Stimulated activated CD8-positive, alpha-beta memory T cell treated with anti-CD3 and anti-CD28 coated beads, Interleukin-4, amount 100 ng/mL, for 48 hours (primary cell): ENCODE data around the gene WNT5B.

Source experiments
- DNase-seq: peaks from one replicate; pipeline ENCODE4 v3.0.0-alpha.2; 2020

Gene WNT5B

DNA sequence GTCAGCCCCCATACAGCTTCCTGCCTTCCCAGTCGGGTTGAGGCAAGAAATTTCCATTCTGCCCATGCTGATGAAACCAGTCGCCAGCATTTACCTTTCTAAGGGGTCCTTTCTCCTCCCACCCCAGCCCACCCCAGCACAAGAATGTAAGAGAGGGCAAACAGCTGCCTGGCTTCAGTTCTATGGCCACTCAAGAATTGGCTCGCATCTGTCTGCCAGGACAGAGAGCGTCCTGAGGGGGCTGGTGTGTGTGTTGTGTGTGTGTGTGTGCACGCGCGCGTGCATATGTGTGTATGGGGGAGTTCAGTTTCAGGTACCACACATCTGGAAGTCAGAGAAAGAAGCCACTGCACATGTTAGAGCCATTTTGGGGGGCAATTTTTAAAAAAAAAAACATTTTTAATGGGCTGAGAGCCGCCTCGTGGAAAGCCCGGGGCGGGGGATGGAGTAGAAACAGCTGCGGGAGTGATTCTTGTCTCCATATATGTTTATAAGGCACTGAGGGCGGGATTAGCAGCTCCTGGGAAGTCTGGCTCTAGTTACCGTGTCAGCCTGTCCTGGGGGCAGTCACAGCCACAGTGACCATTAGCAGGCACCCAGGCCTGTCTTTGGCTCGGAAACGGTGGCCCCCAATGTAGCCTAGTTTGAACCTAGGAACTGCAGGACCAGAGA, at the start of gene WNT5B:
Gene WNT5B (plus strand): TSS at position 566 of the 672 bp plus-strand sequence. CDS start 2,124 bp downstream, outside the sequence.
- no peak for DNase-seq

DNA sequence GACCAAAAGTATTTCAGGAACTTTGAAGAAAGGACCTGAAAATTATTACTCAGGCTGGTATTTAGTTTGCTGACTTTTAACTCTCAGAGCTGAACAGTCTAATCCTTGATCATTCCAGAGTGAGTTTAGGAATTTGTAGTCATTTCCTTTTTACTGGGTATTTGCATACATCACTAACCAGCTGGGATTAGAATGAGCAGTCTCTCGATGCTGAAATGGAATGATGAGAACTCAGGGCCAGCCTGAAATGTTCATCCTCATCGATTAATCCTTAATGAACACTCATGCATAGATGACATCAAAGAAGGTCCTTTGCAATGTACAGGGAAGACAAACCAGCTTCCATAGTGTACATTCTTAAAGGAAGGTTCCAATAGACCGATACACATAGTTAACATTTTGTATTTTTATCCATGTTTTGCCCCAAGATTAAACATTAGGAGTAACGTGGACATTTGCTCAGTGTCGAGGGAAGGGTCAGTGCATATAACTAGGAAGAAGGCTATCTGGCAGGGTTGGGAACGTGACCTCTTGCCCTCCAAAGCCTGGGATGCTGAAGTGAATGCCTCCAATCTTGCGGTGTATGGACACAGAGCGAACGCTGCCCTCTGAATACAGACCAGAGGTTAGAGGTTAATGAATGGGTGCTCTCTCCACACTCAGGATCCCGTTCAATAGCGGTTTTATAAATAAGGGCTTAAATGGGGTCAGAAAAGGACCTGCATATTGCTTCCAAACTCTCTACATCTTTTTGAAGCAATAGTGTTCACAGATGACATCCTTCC, 49.2 kb upstream of the WNT5B start:
- DNase-seq, result no peak

GRCh38 chr12:1580526-1580925, 48.5 kb upstream of the WNT5B start:
- no peak for DNase-seq

DNA sequence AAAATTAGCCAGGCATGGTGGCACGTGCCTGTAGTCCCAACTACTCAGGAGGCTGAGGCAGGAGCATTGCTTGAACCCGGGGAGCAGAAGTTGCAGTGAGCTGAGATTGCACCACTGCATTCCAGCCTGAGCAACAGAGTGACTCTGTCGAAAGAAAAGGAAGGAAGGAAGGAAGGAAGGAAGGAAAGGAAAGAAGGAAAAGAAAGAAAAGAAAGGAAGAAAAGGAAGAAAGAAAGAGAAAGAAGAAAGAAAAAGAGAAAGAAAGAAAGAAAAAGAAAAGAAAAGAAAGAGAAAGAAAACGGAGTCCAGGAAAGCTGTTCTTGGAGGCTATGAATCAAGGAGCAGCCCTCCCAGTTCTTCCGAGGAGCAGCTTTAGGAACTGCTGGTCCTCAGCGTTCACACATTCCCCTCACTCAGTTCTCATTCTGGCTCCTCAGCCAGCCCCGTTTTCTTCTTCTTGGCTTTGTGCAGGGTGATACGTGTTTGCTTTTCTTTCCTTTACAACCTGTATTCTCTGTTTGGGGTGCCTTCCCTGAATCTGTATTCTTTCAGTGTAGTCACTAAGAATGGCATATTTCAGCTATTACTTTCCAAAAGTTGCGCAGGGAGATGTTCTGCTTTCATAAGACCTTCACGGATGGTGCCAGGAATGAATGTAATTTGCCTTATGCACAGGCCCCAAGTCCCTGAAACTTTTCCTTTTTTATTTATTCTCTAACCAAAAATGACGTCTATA, 46.9 kb upstream of the WNT5B start:
- no peak for DNase-seq

GRCh38 chr12:1582709-1583050, 46.4 kb upstream of the WNT5B start:
- no peak for DNase-seq

- DNase-seq, result peak; percentile 78
Measured at GRCh38 chr12:1583421-1584078, 45.5 kb upstream of the WNT5B start.

DNA sequence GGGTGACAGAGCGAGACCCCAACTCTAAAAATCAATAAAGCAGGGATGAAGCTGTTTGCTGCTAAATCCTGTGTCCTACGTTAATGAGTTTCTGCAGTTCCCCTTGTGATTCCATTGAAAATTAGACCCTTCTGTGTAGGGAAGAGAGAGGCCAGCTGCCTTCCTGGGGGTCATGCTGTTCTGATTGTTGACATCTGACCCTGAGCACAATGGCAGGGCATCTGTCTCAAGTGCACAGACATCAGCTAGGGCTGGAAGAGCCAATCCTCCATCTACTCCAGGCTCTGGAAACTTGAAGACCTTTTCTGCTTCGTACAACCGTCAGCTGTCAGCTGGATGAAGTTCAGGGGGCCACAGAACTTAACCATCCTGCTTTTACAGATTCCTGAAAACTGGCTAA, 44.7 kb upstream of the WNT5B start:
- DNase-seq, result no peak

GRCh38 chr12:1587927-1588574, 41.0 kb upstream of the WNT5B start:
- no peak for DNase-seq

DNA sequence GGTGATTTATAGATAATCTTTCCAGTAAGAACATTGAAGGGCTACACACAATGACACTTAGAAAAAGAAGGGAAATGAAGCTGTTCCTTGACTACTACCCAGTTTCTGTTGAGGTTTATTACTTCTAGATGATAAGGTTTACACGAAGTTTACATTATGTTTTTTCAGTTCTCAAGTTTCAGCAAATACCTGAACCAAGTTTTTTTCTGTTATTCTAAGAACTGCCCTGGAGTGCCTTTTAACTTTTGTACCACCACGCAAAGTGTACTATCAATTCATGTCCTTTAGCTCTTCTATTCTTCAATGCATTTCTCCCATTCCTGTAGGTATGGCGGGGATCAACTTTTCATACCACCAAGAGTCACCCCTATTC, 40.5 kb upstream of the WNT5B start:
- DNase-seq, result no peak

DNA sequence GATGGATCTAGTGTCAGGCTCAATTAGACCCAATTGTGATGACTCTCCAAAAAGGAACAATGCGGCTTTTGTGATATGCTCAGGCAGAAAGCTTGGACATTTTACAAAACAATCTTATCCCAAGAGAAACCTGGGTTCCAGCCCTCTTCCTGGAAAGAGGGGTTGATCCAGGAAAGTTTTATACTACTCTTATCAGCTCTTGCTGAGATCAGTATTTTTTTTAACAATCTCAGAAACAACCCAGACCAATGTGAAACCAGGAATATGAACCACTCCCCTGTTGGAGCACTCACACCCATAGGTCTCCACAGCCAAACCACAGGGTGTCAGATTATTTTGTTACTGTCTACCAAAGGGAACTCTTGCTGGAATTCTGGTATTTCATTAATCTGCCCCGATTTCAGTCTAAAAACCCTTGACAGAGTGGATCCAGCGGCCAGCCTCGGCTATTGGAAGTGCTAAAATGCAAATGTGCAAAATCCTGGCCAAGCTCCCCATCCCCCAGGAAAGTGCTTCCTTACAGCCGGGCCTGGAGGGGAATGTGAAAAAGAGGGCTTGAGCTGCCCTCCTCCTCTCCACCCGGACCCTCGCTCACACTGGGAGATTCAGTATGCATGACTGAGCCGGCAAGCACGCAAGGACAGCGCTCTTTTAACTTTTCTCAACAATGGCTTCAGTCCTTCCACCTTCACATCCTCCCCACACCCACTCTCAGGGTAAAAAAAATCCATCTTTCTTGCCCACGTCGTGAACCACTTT, 38.6 kb upstream of the WNT5B start:
- no peak for DNase-seq

GRCh38 chr12:1591034-1591433, 38.0 kb upstream of the WNT5B start:
- DNase-seq, result no peak

- DNase-seq, result no peak
Measured at GRCh38 chr12:1591543-1591942, 37.5 kb upstream of the WNT5B start.

GRCh38 chr12:1592444-1593173, 36.4 kb upstream of the WNT5B start:
- DNase-seq, result peak; percentile 76

- peak; percentile 60 for DNase-seq
Measured at GRCh38 chr12:1593174-1594005, 35.6 kb upstream of the WNT5B start.

GRCh38 chr12:1594006-1594260, 35.1 kb upstream of the WNT5B start:
- DNase-seq, result no peak

- DNase-seq, result peak; percentile 90
Measured at GRCh38 chr12:1594261-1595025, 34.6 kb upstream of the WNT5B start, which contains the start of gene FBXL14. FBXL14 (minus strand) TSS chr12:1594581; CDS start chr12:1594066, 515 bp downstream.

DNA sequence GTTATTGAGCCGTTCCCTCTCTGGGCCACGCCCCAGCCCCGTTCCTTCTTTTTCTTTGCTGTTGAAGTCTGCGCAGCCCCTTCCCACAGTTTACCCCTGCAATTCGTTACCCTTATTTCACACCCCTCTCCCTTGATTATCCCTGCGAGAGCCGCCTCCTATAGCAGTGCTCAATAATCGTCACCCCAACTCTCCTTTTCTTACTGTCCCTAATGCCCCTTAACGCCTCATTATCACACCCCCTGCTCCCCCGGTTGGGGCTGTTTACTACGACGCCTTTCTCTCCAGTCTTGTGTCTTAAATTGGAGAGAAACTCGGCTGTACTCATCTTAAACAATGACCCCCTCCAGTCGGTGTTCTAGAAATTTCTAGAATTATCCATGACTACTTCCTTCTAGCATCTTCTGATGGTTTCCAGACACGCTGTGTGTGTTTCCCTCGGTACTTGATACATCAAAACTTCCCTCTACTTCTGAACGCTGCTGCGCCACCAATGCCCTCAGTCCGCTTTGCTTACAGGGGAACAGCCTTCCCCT, 33.9 kb upstream of the WNT5B start:
- DNase-seq, result no peak

- no peak for DNase-seq
Measured at GRCh38 chr12:1595690-1596347, 33.2 kb upstream of the WNT5B start.

DNA sequence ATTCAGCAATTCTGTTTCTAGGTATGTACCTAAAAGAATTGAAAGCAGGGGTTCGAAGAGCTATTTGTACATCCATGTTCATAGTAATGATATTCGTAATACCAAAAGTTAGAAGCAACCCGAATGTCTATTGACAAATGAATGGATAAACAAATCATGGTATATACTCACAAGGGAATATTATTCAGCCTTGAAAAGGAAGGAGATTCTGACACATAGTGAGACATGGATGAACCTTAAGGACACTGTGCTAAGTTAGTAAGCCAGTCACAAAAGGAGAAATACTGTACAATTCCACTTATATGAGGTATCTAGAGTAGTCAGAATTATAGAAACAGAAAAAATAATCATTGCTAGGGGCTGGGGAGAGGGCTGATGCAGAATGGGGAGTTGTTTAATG, 30.3 kb upstream of the WNT5B start:
- no peak for DNase-seq
